Tibial artery (tissue), 4 donors: Measurements from ENCODE around the gene PPFIBP2.

Experiments used
- DNase-seq, 2 donors: peaks; one replicate each; pipeline ENCODE4 v3.0.0-alpha.2; 2019
- H3K27ac ChIP-seq, 2 donors: fragments of 200-600 bp; sonication (generic) in 1 of 2; 1 replicate in 1 of 2; 2 replicates in 1 of 2; pipeline ENCODE4 v1.5.1; 2018 to 2019; ENCODE audit warnings: mild to moderate bottlenecking in 1 of 2
- H3K27me3 ChIP-seq, 2 donors: fragments of 200-600 bp; sonication (generic) in 1 of 2; one replicate each; pipeline versions ENCODE4 v1.5.1 to v1.6.0; 2016 to 2019
- H3K36me3 ChIP-seq, 3 donors: fragments of 200-600 bp; sonication (generic) in 2 of 3; one replicate each; pipeline ENCODE4 v1.5.1; 2016 to 2019; ENCODE audit warnings: mild to moderate bottlenecking in 2 of 3
- H3K4me1 ChIP-seq, 4 donors: fragments of 200-600 bp; sonication (generic) in 2 of 4; 1 replicate in 3 of 4; 2 replicates in 1 of 4; pipeline ENCODE4 v1.5.1; 2016 to 2019
- H3K4me3 ChIP-seq, 2 donors: fragments of 200-600 bp; sonication (generic) in 1 of 2; 1 replicate in 1 of 2; 2 replicates in 1 of 2; pipeline ENCODE4 v1.5.1; 2018 to 2019; ENCODE audit warnings: mild to moderate bottlenecking in 2 of 2
- H3K9me3 ChIP-seq, 3 donors: fragments of 200-600 bp; sonication (generic) in 1 of 3; one replicate each; pipeline ENCODE4 v1.5.1; 2016 to 2019
- CTCF ChIP-seq, 2 experiments: fragments of 200-600 bp in 1 of 2; fragments of 450-650 bp in 1 of 2; IDR thresholded peaks; one replicate each; pipeline ENCODE4 v1.5.1; 2017 to 2019; ENCODE audit warnings: antibody characterized with exemption in 2 of 2, mild to moderate bottlenecking in 1 of 2, moderate library complexity in 1 of 2
- intact Hi-C: fragments of 100-400 bp; cut with DNase I; formaldehyde crosslinking; loops from one replicate; pipeline ENCODE4 v1.15.0; 2023; ENCODE audit warnings: low total_unique reads

PPFIBP2 gene

GRCh38 chr11:7564803-7565202 is 51.0 kb downstream of the PPFIBP2 start:
- DNase-seq, result no peak
- intact Hi-C loops, result no loop called here
- Histone ChIP-seq H3K4me1 (no peaks in the 10 kb centered on the region), H3K9me3 (no peaks in the 10 kb centered on the region), H3K36me3 (peaks cover 0 to 9% (median 0%) of the 10 kb centered on the region in 3 donors), H3K4me3 (no peak overlapping the region), H3K27ac (no peak overlapping the region), H3K27me3 (no peaks in the 10 kb centered on the region)
- TF ChIP-seq CTCF (IDR thresholded peaks at IDR 0.05), result no peak

- no peak for DNase-seq
- Histone ChIP-seq H3K36me3 (peaks cover 0 to 9% (median 0%) of the 10 kb centered on the region in 3 donors), H3K4me3 (no peak overlapping the region), H3K27me3 (no peaks in the 10 kb centered on the region), H3K27ac (no peak overlapping the region), H3K9me3 (no peaks in the 10 kb centered on the region), H3K4me1 (peaks cover 3 to 10% (median 5%) of the 10 kb centered on the region in 4 donors)
- intact Hi-C loops, result no loop called here
- TF ChIP-seq CTCF (IDR thresholded peaks at IDR 0.05), result no peak
Measured at GRCh38 chr11:7567311-7567710, 53.5 kb downstream of the PPFIBP2 start.

- Histone ChIP-seq H3K9me3 (no peaks in the 10 kb centered on the region), H3K27ac (no peak overlapping the region), H3K36me3 (peaks cover 0 to 9% (median 0%) of the 10 kb centered on the region in 3 donors), H3K27me3 (no peaks in the 10 kb centered on the region), H3K4me3 (no peak overlapping the region), H3K4me1 (peaks cover 3 to 16% (median 10%) of the 10 kb centered on the region in 4 donors)
- no peak for DNase-seq
- intact Hi-C loops, result no loop called here
- no peak for TF ChIP-seq CTCF (IDR thresholded peaks at IDR 0.05)
Measured at GRCh38 chr11:7569044-7569443, 55.2 kb downstream of the PPFIBP2 start.

- H3K9me3 ChIP-seq, result no peaks in the 10 kb centered on the region
- DNase-seq, result no peak
- H3K27me3 ChIP-seq, result no peaks in the 10 kb centered on the region
- H3K4me1 ChIP-seq, result peaks cover 3 to 23% (median 11%) of the 10 kb centered on the region in 4 donors
- peaks cover 0 to 9% (median 0%) of the 10 kb centered on the region in 3 donors for H3K36me3 ChIP-seq
- no peak for TF ChIP-seq CTCF (IDR thresholded peaks at IDR 0.05)
- intact Hi-C loops, result no loop called here
- no peak overlapping the region for H3K27ac ChIP-seq
- H3K4me3 ChIP-seq, result no peak overlapping the region
Measured at GRCh38 chr11:7570241-7570640, 56.4 kb downstream of the PPFIBP2 start.

GRCh38 chr11:7570938-7571521 is 57.2 kb downstream of the PPFIBP2 start:
- H3K36me3 ChIP-seq, result peaks cover 0 to 4% (median 0%) of the 10 kb centered on the region in 3 donors
- no peak overlapping the region for H3K27ac ChIP-seq
- no peak overlapping the region for H3K4me3 ChIP-seq
- no peaks in the 10 kb centered on the region for H3K9me3 ChIP-seq
- intact Hi-C loops, result loop anchor here (1.0 kb wide), 1 partner anchor 95 kb away; no protein-coding TSS in a partner anchor
- H3K27me3 ChIP-seq, result no peaks in the 10 kb centered on the region
- peaks cover 7 to 31% (median 18%) of the 10 kb centered on the region in 4 donors for H3K4me1 ChIP-seq
- DNase-seq, result no peak
- TF ChIP-seq CTCF (IDR thresholded peaks at IDR 0.05), result no peak
